Measurements from ENCODE around the gene DIO3.

Gene DIO3

GRCh38 chr14:101538878-101539277 is 22.4 kb upstream of the DIO3 start:
- no peak for DNase-seq
- H3K27me3 ChIP-seq, result peaks cover 0 to 40% of the 10 kb centered on the region in 2 donors
- intact Hi-C loops (cut with DNase I; ENCODE audit: low total_unique reads), result no loop called here
- no peak for TF ChIP-seq CTCF (IDR thresholded peaks at IDR 0.05)
- H3K27ac ChIP-seq, result no peak overlapping the region
- H3K9me3 ChIP-seq, result no peaks in the 10 kb centered on the region
- H3K36me3 ChIP-seq, result no peaks in the 10 kb centered on the region
- no peak overlapping the region for H3K4me3 ChIP-seq
- no peaks in the 10 kb centered on the region for H3K4me1 ChIP-seq

GRCh38 chr14:101539880-101540279 is 21.4 kb upstream of the DIO3 start:
- Histone ChIP-seq H3K36me3 (no peaks in the 10 kb centered on the region), H3K9me3 (no peaks in the 10 kb centered on the region), H3K27me3 (peaks cover 0 to 36% of the 10 kb centered on the region in 2 donors), H3K4me1 (no peaks in the 10 kb centered on the region), H3K4me3 (no peak overlapping the region), H3K27ac (no peak overlapping the region)
- no peak for TF ChIP-seq CTCF (IDR thresholded peaks at IDR 0.05)
- no peak for DNase-seq
- intact Hi-C loops (cut with DNase I; ENCODE audit: low total_unique reads), result no loop called here

GRCh38 chr14:101540481-101541462 is 20.5 kb upstream of the DIO3 start:
- peaks cover 0 to 33% of the 10 kb centered on the region in 2 donors for H3K27me3 ChIP-seq
- H3K9me3 ChIP-seq, result no peaks in the 10 kb centered on the region
- TF ChIP-seq CTCF (IDR thresholded peaks at IDR 0.05), result no peak
- H3K36me3 ChIP-seq, result no peaks in the 10 kb centered on the region
- intact Hi-C loops (cut with DNase I; ENCODE audit: low total_unique reads), result no loop called here
- H3K4me3 ChIP-seq, result no peak overlapping the region
- no peak overlapping the region for H3K27ac ChIP-seq
- no peak for DNase-seq
- no peaks in the 10 kb centered on the region for H3K4me1 ChIP-seq

GRCh38 chr14:101542391-101542790 is 18.9 kb upstream of the DIO3 start:
- no peaks in the 10 kb centered on the region for H3K36me3 ChIP-seq
- no peak for DNase-seq
- intact Hi-C loops (cut with DNase I; ENCODE audit: low total_unique reads), result no loop called here
- H3K4me1 ChIP-seq, result no peaks in the 10 kb centered on the region
- H3K9me3 ChIP-seq, result no peaks in the 10 kb centered on the region
- H3K27me3 ChIP-seq, result peaks cover 0 to 23% of the 10 kb centered on the region in 2 donors
- no peak overlapping the region for H3K27ac ChIP-seq
- no peak overlapping the region for H3K4me3 ChIP-seq
- TF ChIP-seq CTCF (IDR thresholded peaks at IDR 0.05), result no peak

- no peak for DNase-seq
- no peaks in the 10 kb centered on the region for H3K4me1 ChIP-seq
- no peak for TF ChIP-seq CTCF (IDR thresholded peaks at IDR 0.05)
- intact Hi-C loops (cut with DNase I; ENCODE audit: low total_unique reads), result no loop called here
- peaks cover 0 to 25% of the 10 kb centered on the region in 2 donors for H3K27me3 ChIP-seq
- no peaks in the 10 kb centered on the region for H3K9me3 ChIP-seq
- no peaks in the 10 kb centered on the region for H3K36me3 ChIP-seq
- no peak overlapping the region for H3K4me3 ChIP-seq
- H3K27ac ChIP-seq, result no peak overlapping the region
These were observed 17.5 kb upstream of the DIO3 start for GRCh38 chr14:101543814-101544213.

Data from tibial artery (tissue), 4 donors.